ENCODE data around the gene DMRT2.

Gene DMRT2

DNA sequence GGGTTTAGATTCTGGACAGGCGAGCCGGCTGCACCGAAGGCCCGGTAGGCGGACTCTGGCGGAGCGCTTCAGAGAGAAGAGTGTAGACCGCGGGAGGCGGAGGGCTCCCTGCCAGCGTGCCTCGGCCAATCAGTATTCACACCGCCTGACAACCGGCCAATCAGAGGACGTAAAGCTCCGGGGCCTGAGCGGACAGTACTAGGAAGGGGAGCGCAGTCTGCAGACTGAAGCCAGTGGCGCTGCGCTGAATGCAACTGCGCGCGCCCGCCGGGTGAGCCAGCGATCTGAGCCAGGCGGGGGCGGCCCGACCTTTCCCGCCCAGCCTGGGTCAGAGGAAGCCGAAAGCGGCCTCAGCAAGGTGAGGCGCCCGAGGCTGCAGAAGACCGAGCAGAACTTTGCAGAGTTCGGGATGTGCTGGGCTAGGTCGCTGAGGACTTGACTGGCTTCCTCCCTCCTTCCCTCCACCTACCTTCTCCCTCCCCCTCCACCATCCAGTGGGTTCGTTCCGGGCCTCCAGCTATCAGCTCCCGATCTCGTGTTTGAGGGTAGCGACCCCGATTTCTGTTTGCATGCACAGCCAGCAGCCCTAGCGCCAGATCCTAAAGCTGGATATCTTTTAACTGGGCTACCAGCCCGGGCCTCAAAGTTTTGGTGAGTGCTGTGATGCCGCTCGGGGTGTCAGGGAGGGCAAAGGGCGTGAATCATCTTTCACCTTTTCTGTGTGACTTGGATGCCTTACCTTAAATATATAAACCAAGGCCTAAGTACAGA, at the start of gene DMRT2:
Gene DMRT2 (plus strand): TSS at position 233 of the 771 bp plus-strand sequence. CDS start 1,257 bp downstream, outside the sequence.
- no peak for DNase-seq

DNA sequence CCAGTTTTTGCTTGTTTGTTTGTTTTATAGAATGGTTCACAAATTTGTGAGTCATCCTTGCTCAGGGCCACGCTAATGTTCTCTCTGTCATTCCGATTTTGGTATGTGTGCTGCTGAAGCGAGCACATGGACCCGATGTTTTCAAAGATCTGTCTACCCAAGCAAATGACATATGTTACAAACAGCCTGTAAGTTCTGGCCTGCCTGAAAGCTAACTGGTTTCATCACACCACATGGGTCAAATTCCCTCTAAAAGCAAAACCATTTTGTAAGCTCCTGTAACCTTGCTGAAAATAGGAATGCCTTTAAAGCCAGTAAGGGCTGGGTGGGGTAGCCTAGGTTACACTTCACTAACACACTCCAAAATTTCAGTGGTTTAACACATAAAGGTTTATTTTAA, 48.3 kb upstream of the DMRT2 start:
- DNase-seq: no peak

DNA sequence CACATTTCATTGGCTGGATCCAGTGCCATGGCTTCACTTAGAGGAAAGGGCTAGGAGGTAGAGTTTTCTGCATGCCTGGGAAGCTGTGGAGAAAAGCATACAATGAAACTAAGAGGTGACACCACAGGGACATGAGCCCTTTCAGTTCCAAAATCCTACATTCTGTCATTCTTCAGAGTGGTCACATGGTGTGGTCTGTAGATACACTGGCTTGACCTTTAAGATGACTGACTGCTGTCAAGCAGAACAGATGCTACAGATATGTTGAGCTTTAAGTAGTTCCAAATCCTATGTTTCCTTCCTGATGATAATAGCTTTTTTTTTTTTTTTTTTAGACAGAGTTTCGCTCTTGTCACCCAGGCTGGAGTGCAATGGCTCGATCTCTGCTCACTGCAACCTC, 47.5 kb upstream of the DMRT2 start:
- DNase-seq: no peak

- no peak for DNase-seq
Measured at GRCh38 chr9:1005043-1005667, 45.0 kb upstream of the DMRT2 start.

- DNase-seq: no peak
Measured at GRCh38 chr9:1007312-1007711, 42.8 kb upstream of the DMRT2 start.

DNA sequence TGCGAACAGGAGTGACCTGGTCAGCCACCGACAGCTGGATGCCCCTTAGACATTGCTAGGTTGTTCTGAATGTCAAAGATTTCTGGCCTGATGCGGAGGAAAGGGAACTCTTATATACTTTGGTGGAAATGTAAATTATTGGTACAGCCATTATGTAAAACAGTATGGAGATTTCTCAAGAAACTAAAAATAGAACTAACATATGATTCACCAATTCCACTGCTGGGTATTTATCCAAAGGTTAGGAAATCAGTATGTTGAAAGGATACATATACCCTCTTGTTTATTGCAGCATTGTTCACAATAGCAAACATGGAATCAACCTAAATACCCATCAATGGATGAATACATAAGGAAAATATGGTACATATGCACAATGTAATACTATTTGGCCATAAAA, 41.9 kb upstream of the DMRT2 start:
- no peak for DNase-seq

DNA sequence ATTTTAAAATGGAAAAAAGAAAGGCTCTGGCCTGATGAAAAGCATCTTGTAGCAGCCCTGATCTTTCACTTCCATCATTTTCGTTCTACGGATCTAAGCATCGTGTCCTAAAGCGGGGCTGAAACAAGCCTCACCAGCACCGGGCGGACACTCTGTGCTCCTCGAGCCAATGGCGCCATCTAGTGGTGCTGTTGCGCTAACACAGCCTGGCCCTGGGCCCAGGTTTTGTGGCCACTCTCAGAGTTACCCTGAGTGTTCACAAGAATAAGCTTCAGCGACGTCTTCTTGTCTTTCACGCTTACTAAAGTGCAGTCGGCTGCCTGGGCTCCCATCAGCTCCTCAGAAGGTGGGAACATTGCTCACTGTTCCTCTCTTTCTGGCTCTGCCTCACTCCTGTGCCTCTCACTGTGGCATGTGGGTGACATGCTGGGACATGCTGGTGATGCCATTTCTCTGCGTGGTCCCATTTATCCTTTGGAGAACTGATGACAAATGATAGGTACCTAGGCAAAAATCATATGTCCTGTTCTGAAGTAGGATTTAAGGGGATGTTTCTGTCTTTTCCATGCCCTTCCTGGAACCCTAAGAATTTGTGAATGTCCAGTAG, 41.0 kb upstream of the DMRT2 start:
- DNase-seq: peak; percentile 67 to 69

GRCh38 chr9:1013021-1013420, 37.1 kb upstream of the DMRT2 start:
- DNase-seq: no peak

DNA sequence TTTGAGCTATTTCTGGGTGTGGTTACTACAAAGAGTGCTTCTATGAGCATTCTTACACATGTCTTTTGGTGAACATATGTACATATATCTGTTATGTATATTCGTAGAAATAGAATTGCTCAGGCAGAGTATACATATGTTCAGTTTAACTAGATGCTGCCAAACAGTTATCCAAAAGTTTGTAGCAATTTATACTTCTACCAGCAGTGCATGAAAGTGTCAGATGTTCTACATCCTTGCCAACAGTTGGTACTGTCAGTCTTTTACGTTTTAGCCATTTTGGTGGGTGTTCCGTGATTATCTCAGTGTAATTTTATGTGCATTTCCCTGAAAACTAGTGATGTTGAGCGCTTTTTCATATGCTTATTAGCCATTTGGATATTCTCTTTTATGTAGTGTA, 35.9 kb upstream of the DMRT2 start:
- no peak for DNase-seq

DNA sequence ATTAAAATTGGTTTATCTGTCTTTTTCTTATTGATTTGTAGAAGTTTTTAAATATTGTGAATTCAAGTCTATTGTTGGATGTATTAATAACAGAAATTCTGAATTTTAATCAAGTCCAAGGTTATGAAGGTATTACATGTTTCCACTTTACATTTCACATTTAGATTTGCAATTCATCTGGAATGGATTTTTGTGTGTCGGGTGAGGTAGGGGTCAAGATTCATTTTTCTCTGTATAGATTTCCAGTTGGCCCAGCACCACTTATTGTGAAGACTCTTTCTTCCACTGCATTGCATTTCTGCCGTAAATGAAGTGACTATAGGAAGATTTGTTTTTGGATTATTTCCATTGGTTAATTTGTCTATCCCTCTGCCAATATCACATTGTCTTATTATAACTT, 35.5 kb upstream of the DMRT2 start:
- no peak for DNase-seq

GRCh38 chr9:1018121-1018520, 32.0 kb upstream of the DMRT2 start:
- peak in 1 of 2 experiments; percentile 4 for DNase-seq

- no peak for DNase-seq
Measured at GRCh38 chr9:1024112-1024511, 26.0 kb upstream of the DMRT2 start.

- no peak for DNase-seq
Measured at GRCh38 chr9:1025131-1025530, 25.0 kb upstream of the DMRT2 start.

DNA sequence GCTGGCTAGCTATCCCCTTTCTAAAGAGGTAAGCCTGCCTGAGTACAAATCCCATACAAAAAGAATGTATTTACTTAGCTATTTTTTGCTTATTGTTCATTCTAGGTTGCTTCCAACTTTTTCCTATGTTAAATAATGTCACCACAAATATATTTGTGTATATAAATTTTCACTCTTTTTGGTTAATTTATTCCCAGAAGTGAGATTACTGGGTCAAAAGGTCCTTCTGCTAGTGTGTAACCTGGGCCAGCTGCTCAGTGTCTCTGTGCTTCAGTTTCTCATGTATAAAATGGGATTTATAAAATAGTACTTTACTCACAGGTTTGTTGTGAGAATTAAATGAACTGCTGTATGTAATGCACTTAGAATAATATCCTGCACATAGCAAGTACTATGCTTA, 23.9 kb upstream of the DMRT2 start:
- DNase-seq: no peak

DNA sequence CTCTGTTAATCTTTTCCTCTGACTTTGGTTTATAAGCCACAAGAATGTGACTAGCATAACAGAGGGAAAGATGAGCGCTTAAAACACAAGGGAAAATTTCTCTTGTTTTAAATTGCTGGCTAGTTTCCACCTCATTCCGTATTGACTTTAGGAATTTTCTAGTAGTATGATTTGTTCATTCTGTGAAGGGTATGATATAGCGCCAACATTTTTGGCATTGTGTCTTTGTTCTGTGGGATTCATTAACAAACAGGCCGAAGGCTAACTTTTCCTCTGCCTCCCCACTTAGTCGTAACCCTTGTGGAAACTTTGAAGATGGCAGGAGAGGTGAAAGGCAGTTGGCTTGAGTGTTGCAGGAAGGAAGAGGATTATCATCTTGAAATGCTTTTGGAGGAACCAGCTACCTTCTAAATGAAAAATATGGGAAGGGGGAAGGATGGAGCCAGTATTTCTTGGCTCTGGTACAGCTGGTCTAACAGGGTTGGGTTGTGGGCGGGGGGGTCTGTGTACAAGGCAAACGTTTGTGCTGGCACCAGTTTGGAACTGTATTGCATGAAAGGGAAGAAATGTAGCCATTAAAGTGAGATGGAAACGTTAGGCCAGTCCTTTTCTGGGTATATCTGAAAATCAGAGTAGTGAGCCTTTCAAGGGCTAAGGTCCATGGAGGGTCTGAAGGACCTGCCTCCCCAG, 21.5 kb upstream of the DMRT2 start:
- DNase-seq: no peak

DNA sequence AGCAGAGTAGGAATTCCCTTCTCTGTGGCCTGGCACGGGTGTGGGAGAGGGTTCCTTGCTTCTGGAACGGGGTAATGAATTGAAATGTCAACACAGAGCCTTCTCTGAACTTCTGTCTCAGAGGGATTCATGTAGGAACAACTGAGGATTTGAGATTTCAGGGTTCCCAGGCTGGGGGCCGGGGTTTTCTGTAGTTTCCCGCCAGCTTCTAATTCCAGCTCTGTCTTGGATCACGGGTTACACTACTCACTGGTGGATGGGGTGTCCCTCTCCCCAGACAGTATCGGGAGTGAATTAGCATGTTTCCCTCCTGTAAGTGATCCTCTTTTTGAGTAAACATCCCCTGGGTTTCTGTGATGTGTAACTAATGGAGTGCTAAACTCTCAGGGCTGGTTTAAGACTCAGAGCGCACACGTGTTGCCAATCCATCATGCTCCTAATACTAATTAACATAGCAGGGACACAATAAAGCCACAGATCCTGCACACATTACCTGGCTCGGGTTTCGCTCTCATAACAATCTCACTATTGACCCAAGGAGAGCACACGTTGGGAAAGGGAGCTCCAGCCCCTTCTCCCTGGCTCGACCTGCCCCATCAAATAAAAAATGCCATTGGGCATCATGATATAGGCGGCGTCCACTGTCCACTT, 18.1 kb upstream of the DMRT2 start:
- no peak for DNase-seq

- no peak for DNase-seq
Measured at GRCh38 chr9:1034271-1034670, 15.9 kb upstream of the DMRT2 start.

DNA sequence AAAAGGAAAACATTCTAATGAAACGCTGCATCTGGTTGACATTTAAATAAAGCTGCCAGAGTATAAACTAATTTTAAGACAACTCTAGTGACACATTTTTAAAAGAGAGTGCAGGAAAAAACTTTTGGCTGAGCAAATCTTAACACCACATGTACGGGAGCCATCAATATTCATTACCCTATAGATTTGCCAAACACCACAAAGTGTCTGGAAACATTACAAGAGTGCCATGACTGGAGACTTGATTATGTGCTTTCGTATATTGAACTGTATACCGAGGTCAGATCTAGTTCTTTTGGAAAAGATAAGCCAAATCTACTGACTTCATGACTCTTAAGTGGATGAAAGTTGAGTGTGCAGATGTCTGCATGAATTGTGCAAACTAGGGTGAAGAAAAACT, 10.6 kb upstream of the DMRT2 start:
- no peak for DNase-seq

DNA sequence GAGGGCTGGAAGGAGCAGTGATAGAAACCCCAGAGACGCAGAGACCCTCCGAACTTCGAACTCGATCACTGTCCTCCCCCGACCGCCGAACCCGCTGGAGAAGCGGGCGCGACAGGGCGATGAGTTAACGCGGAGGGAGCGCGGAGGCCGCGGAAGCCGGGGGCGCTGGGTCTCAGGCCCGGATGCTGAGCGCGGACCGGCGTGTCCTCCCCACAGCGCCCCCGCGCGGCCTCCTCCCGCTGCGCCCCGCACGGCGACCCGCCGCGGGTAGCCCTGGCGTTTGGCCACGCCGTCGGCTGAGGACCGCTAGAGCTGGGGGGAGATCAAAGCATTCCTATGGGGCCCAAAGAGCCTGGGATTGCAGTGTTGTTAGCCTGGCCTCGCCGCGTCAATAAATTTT, 7.7 kb upstream of the DMRT2 start:
- DNase-seq: no peak

DNA sequence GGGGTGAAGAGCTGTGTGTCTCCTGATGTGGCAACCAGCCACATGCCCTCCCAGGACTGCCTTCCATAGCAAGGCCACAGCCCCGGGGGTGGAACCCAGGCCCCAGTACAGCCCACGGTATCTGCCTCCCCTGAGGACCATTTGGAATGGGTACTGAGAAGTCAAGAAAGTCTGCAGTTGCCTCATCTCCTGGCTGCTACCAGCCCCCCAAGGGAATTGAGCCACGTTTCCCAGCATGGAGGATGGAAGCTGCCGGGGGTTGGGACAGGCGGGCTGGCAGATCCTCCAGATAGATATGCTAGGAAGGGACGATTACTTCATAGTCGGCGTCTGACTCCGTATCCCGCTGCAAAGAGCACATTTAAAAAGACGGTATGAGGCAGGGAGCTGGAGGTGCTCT, 5.5 kb upstream of the DMRT2 start:
- no peak for DNase-seq

DNA sequence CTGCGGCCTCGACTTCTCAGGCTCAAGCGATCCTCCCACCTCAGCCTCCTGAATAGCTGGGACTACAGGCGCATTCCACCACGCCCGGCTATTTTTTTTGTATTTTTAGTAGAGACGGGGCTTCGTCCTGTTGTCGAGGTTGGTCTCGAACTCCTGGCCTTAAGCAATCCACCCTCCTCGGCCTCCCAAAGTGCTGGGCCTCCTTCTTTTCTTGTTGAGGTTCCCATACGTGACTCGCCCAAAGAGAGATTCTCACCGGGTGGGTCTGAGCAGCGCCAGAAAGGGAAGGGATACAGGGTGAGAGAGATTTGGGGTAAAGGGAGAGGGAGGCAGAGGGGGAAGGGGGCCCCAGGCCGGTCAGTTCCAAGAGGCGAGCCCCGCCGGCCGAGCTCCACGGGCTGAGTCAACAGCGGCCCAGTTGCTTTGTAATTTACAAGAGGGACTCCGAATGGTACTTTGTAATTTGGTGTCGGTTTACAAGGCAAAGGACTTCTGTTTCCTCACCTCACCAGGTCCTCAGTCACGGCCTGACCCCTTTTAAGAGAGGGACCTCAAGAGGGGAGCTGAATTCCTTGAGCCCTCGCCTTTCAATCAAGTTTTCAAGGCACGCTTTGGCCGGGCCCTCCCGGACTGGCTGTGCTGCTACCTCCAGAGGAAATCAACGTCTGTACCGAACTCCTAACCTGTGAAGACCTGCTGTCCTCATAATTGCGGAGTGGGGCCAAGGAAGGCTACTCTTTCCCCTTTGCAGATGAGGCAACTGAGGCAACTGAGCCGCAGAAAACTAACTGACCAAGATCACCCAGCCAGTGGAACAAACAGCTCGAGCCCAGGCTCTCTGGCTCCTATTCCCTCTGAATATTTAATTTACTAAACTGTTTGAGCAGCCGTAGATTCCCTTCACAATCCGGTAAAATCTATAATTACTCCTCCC, 3.3 kb upstream of the DMRT2 start:
- no peak for DNase-seq

Data from activated CD4-positive, alpha-beta T cell treated with anti-CD3 and anti-CD28 coated beads, Interleukin-2, amount 50 U/mL, for 4 hours (primary cell).